MCF 10A (cell line): Measurements from ENCODE around the gene CCRL2. TPM values are rescaled to one million over a fixed set of nuclear protein-coding genes. Genes with fewer than 3 reads are reported as not detected.

ENCODE experiments used
- BruUV-seq: library from RNA; stranded (reverse); fragments of 400-500 nt; replicated peaks from 2 replicates; lab custom pipeline; 2021; lab: Mats Ljungman, UMichigan
- CTCF ChIA-PET: fragments of 300-600 bp; sonication (Branson Sonifier 250); formaldehyde crosslinking; extraction: SDS; loops from one replicate; lab custom pipeline; 2021; ENCODE audit warnings: antibody characterized with exemption, inconsistent platforms; lab: Yijun Ruan, JAX
- POLR2A ChIA-PET: fragments of 300-600, 350-650 bp; sonication (Branson Sonifier 250); formaldehyde crosslinking; extraction: SDS; loops from one replicate; lab custom pipeline; 2020; ENCODE audit warnings: antibody characterized with exemption, inconsistent platforms; lab: Yijun Ruan, JAX
- DNase-seq: peaks from one replicate; pipeline ENCODE4 v3.0.0-alpha.2; 2018; ENCODE audit not compliant: unreplicated experiment
- H3K27ac Mint-ChIP-seq: one replicate; pipeline ENCODE4 v1.8.0; 2022; ENCODE audit warnings: mild to moderate bottlenecking, low read depth, mixed read lengths; ENCODE audit not compliant: unreplicated experiment
- H3K27me3 Mint-ChIP-seq: one replicate; pipeline ENCODE4 v1.8.0; 2022; ENCODE audit warnings: mixed read lengths; ENCODE audit not compliant: insufficient read depth, unreplicated experiment
- H3K36me3 Mint-ChIP-seq: one replicate; pipeline ENCODE4 v1.8.0; 2022; ENCODE audit warnings: mild to moderate bottlenecking, moderate library complexity, mixed read lengths; ENCODE audit not compliant: insufficient read depth, unreplicated experiment
- H3K4me1 Mint-ChIP-seq: one replicate; pipeline ENCODE4 v1.8.0; 2022; ENCODE audit warnings: mixed read lengths; ENCODE audit not compliant: insufficient read depth, unreplicated experiment
- H3K4me3 Mint-ChIP-seq: one replicate; pipeline ENCODE4 v1.8.0; 2022; ENCODE audit warnings: mild to moderate bottlenecking, moderate library complexity, mixed read lengths; ENCODE audit not compliant: unreplicated experiment
- H3K9me3 Mint-ChIP-seq: one replicate; pipeline ENCODE4 v1.8.0; 2022; ENCODE audit warnings: mixed read lengths; ENCODE audit not compliant: unreplicated experiment
- intact Hi-C: fragments of 100-400 bp; cut with micrococcal nuclease; formaldehyde crosslinking; loops from 2 replicates; pipeline ENCODE4 v1.14.1; 2022
- total RNA-seq: library from RNA; stranded (reverse); gene quantifications from 2 replicates; pipeline ENCODE4 v1.2.3, GENCODE V29; 2022
- TF ChIP-seq, protein P1 (sequence below): fragments of 200-600 bp; IDR thresholded peaks from one replicate; pipeline ENCODE4 v1.8.0; 2022; ENCODE audit warnings: antibody characterized with exemption, mild to moderate bottlenecking; ENCODE audit not compliant: unreplicated experiment

The CCRL2 gene
- total RNA-seq, 1 experiment from 2014 or later: not detected

DNA sequence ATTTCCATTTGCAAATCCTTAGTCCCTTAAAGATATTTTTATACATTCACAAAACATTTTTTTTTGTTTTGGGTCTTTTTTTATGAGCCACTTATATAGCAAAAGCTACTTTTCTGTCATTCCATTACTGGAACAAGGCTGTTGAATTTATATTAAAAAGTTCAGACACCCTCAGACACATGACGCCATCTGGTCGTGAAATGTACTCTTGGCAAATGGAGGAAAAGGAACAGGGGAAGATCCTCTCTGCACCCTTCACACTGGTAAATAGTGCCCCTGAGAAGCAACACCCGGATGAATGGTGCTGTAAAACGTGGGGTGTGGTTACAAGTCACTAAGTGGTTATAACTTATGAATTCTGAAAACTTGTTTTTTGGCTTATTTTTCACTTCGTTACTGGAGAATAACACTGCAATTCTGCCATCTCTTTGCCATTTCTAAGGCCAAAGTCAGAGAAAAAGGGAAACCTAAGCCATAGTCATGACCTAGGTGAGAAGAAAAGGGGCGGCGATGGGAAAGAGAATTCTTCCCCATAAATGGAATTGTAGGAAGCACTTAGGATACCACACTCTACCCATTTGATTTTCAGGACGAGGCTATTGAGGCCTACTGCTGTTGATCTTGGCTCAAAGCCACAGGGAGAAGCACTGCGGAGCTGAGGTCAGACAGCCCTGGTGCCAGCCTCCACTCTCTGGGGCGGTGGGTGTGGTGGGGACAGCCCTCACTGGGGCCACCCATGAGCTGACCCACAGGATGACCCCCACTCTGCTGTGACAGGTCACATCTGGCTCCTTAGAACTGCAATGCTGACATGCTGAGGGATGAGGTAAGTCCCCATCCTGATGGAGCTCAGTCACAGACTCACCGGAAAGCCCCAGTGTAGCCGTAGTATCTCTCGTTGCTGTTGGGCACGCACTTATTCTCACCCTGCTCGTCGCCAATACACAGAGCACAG is 35.8 kb downstream of the CCRL2 start:
- no peak overlapping the region for H3K27ac Mint-ChIP-seq
- H3K4me1 Mint-ChIP-seq: no peaks in the 10 kb centered on the region
- peaks cover 12% of the 10 kb centered on the region for H3K27me3 Mint-ChIP-seq
- no peak overlapping the region for H3K4me3 Mint-ChIP-seq
- no TSS peak for BruUV-seq
- POLR2A ChIA-PET: interaction anchor here (0.6 to 1.0 kb wide), 3 partner anchors 19 to 74 kb away, joined by 3 read pairs; partner anchors contain the start of gene CCR5
- intact Hi-C loops: loop anchor here (2.0 to 10.0 kb wide), 3 partner anchors 56 to 358 kb away; no protein-coding TSS in a partner anchor
- H3K9me3 Mint-ChIP-seq: no peaks in the 10 kb centered on the region
- TF ChIP-seq, protein P1, sequence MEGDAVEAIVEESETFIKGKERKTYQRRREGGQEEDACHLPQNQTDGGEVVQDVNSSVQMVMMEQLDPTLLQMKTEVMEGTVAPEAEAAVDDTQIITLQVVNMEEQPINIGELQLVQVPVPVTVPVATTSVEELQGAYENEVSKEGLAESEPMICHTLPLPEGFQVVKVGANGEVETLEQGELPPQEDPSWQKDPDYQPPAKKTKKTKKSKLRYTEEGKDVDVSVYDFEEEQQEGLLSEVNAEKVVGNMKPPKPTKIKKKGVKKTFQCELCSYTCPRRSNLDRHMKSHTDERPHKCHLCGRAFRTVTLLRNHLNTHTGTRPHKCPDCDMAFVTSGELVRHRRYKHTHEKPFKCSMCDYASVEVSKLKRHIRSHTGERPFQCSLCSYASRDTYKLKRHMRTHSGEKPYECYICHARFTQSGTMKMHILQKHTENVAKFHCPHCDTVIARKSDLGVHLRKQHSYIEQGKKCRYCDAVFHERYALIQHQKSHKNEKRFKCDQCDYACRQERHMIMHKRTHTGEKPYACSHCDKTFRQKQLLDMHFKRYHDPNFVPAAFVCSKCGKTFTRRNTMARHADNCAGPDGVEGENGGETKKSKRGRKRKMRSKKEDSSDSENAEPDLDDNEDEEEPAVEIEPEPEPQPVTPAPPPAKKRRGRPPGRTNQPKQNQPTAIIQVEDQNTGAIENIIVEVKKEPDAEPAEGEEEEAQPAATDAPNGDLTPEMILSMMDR: peak; percentile 44
- CTCF ChIA-PET: interaction anchor here (0.6 to 1.7 kb wide), 12 partner anchors 14 to 364 kb away, joined by 3 to 8 read pairs (median 4); no protein-coding TSS in a partner anchor
- peak; percentile 64 for DNase-seq
- no peaks in the 10 kb centered on the region for H3K36me3 Mint-ChIP-seq

- TF ChIP-seq, protein P1: no peak
- no peak overlapping the region for H3K4me3 Mint-ChIP-seq
- DNase-seq: no peak
- H3K36me3 Mint-ChIP-seq: no peaks in the 10 kb centered on the region
- no peak overlapping the region for H3K27ac Mint-ChIP-seq
- ChIA-PET CTCF (no interaction called here), POLR2A (no interaction called here)
- no TSS peak for BruUV-seq
- peaks cover 32% of the 10 kb centered on the region for H3K27me3 Mint-ChIP-seq
- intact Hi-C loops: loop anchor here (10.0 kb wide), 1 partner anchor 363 kb away; no protein-coding TSS in a partner anchor
- no peaks in the 10 kb centered on the region for H3K4me1 Mint-ChIP-seq
- H3K9me3 Mint-ChIP-seq: no peaks in the 10 kb centered on the region
Measured at GRCh38 chr3:46447228-46447985, 40.3 kb downstream of the CCRL2 start.

- TF ChIP-seq, protein P1: no peak
- ChIA-PET POLR2A (no interaction called here), CTCF (interaction anchor here (0.6 to 1.6 kb wide), 8 partner anchors 9 to 1942 kb away, joined by 3 to 6 read pairs (median 3); no protein-coding TSS in a partner anchor)
- no peak for DNase-seq
- no peaks in the 10 kb centered on the region for H3K9me3 Mint-ChIP-seq
- no peaks in the 10 kb centered on the region for H3K36me3 Mint-ChIP-seq
- intact Hi-C loops: loop anchor here (10.0 kb wide), 1 partner anchor 364 kb away; no protein-coding TSS in a partner anchor
- H3K27me3 Mint-ChIP-seq: peaks cover 45% of the 10 kb centered on the region
- no peaks in the 10 kb centered on the region for H3K4me1 Mint-ChIP-seq
- H3K4me3 Mint-ChIP-seq: no peak overlapping the region
- no peak overlapping the region for H3K27ac Mint-ChIP-seq
- BruUV-seq: no TSS peak
Measured at GRCh38 chr3:46448721-46449120, 41.7 kb downstream of the CCRL2 start.
